ENCODE data around the gene GNG11.

- TF ChIP-seq POLR2A (IDR thresholded peaks at IDR 0.05) (no peak), CTCF (IDR thresholded peaks at IDR 0.05) (no peak)
Measured at GRCh38 chr7:93948106-93948505, 26.6 kb downstream of the GNG11 start.
